Muscle layer of duodenum (tissue), 2 donors: Measurements from ENCODE around the gene UNC13A.
"Not testable (repeated sequence)": the region's sequence is repeated elsewhere in the genome, so short reads cannot be mapped to it uniquely, and the experiment has no call there.

Source experiments
- H3K27ac ChIP-seq: one replicate; pipeline ENCODE4 v1.7.0; 2013; ENCODE audit warnings: mild to moderate bottlenecking, low read length
- H3K27me3 ChIP-seq: one replicate; pipeline ENCODE4 v1.7.0; 2013; ENCODE audit warnings: low read depth, mild to moderate bottlenecking, control low read depth, low read length
- H3K36me3 ChIP-seq, 2 donors: one replicate each; pipeline ENCODE4 v1.7.0; 2013; ENCODE audit warnings: low read length in 2 of 2, control low read depth in 1 of 2, mild to moderate bottlenecking in 1 of 2; ENCODE audit not compliant: insufficient read depth in 2 of 2, control insufficient read depth in 1 of 2
- H3K4me1 ChIP-seq, 2 donors: one replicate each; pipeline ENCODE4 v1.7.0; 2013; ENCODE audit warnings: low read length in 2 of 2, mild to moderate bottlenecking in 2 of 2, control low read depth in 1 of 2, moderate library complexity in 1 of 2; ENCODE audit not compliant: insufficient read depth in 2 of 2, control insufficient read depth in 1 of 2
- H3K4me3 ChIP-seq, 2 donors: one replicate each; pipeline ENCODE4 v1.7.0; 2013; ENCODE audit warnings: low read length in 2 of 2, low read depth in 1 of 2, mild to moderate bottlenecking in 1 of 2
- H3K9me3 ChIP-seq, 2 donors: one replicate each; pipeline ENCODE4 v1.7.0; 2013; ENCODE audit warnings: low read length in 2 of 2, control low read depth in 1 of 2, mild to moderate bottlenecking in 1 of 2; ENCODE audit not compliant: control insufficient read depth in 1 of 2
- donor health status: healthy.

UNC13A gene

GRCh38 chr19:17555929-17556813, 132.0 kb downstream of the UNC13A start:
- Histone ChIP-seq H3K4me3 (peak overlapping the region; percentile 93 to 99), H3K27me3 (no peaks in the 10 kb centered on the region), H3K4me1 (peaks cover 3 to 4% of the 10 kb centered on the region in 2 donors), H3K36me3 (peaks cover 7 to 19% of the 10 kb centered on the region in 2 donors), H3K9me3 (no peaks in the 10 kb centered on the region), H3K27ac (peak overlapping the region; percentile 87)

- no peaks in the 10 kb centered on the region for H3K9me3 ChIP-seq
- H3K27me3 ChIP-seq, result no peaks in the 10 kb centered on the region
- H3K4me3 ChIP-seq, result peak within 1 kb of the TSS; percentile 93 to 99
- H3K36me3 ChIP-seq, result peaks cover 7 to 17% of the 10 kb centered on the region in 2 donors
- H3K27ac ChIP-seq, result peak within 1 kb of the TSS; percentile 87
- peaks cover 3 to 4% of the 10 kb centered on the region in 2 donors for H3K4me1 ChIP-seq
Measured at GRCh38 chr19:17555480-17555928, 132.7 kb downstream of the UNC13A start, which contains the start of gene COLGALT1. Gene COLGALT1, plus strand, starts transcription at chr19:17555649. Its CDS starts 65 bp downstream, at chr19:17555714.

- H3K27me3 ChIP-seq, result no peaks in the 10 kb centered on the region
- H3K27ac ChIP-seq, result no peak overlapping the region
- H3K4me3 ChIP-seq, result peak overlapping the region; percentile 45 to 99
- H3K36me3 ChIP-seq, result peaks cover 7 to 13% of the 10 kb centered on the region in 2 donors
- peaks cover 3 to 4% of the 10 kb centered on the region in 2 donors for H3K4me1 ChIP-seq
- H3K9me3 ChIP-seq, result no peaks in the 10 kb centered on the region
Measured at GRCh38 chr19:17554968-17555479, 133.1 kb downstream of the UNC13A start.

- H3K27ac ChIP-seq, result peak overlapping the region; percentile 69
- H3K9me3 ChIP-seq, result no peaks in the 10 kb centered on the region
- H3K4me1 ChIP-seq, result peaks cover 3 to 4% of the 10 kb centered on the region in 2 donors
- no peak overlapping the region for H3K4me3 ChIP-seq
- H3K36me3 ChIP-seq, result no peaks in the 10 kb centered on the region
- no peaks in the 10 kb centered on the region for H3K27me3 ChIP-seq
Measured at GRCh38 chr19:17553256-17553655, 134.9 kb downstream of the UNC13A start.

GRCh38 chr19:17552735-17553134, 135.4 kb downstream of the UNC13A start:
- H3K4me3 ChIP-seq, H3K4me1 ChIP-seq, H3K27me3 ChIP-seq, H3K27ac ChIP-seq, H3K9me3 ChIP-seq, H3K36me3 ChIP-seq: not testable (repeated sequence)
